ENCODE measurements around the gene POTEB.
"Not testable (repeated sequence)": the region's sequence is repeated elsewhere in the genome, so short reads cannot be mapped to it uniquely, and the experiment has no call there.

The POTEB gene

DNA sequence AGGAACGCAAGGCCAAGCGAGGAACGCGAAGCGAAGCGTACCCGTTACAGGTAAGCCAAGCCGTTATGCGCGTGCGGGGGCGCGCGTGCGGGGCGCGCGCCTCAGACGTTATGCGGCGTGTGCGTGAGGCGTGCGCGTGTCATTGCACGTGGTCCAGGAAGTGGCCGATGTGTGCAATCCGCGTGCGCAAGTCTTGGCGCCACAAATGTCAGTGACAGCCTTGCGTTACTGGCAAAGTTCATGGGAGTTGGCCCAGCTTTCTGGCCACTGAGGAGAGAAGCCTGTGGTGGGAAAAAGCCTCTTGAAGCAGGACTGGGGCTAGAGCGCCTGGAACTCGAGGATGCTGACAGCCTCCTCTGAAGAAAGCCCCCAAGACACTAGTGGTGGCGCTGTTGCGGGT is at the start of gene POTEB:
TSS of gene POTEB (minus strand) at position 101 of the 400 bp plus-strand sequence. CDS start 489 bp downstream, outside the sequence.
- not testable (repeated sequence) for DNase-seq

DNA sequence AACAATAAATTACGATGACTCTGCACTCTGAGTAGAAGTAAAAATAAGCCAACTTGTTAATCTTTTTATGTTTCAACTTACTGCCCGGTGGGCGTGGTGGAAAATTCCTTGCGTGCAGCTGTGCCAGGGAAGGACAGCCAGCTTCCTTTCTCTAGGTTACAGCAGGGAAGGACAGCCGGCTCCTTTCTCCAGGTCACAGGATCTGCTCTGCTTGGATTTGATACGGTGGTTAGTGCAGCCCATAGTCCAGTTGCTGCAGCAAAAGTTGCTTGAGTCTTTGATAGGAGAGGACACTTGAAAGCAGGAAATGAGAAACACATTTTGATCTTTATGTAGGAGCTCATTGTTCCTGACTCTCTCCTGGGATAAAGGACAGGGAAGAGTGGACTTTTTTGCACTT is 13.4 kb upstream of the POTEB start:
- not testable (repeated sequence) for DNase-seq

DNA sequence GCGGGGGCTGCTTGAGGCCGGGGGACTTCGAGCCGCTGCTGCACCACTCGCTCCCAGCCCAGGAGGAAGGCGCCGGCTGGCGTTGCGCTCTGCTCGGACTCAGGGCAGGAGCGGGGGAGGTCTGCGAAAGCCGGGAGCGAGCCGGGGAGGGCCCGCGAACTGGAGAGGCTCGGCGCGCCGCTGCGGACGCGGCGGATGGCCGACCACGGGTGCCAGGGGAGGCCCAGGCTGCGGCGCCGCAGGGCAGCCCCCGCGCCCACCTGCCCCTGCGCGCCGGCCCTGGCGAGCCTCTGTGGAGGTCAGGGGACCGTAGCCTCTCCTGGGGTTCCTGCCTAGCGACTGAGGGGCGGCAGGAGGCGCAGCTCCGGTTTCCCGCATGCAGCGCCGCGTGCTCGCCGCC is 12.0 kb upstream of the POTEB start:
- DNase-seq: not testable (repeated sequence)

DNA sequence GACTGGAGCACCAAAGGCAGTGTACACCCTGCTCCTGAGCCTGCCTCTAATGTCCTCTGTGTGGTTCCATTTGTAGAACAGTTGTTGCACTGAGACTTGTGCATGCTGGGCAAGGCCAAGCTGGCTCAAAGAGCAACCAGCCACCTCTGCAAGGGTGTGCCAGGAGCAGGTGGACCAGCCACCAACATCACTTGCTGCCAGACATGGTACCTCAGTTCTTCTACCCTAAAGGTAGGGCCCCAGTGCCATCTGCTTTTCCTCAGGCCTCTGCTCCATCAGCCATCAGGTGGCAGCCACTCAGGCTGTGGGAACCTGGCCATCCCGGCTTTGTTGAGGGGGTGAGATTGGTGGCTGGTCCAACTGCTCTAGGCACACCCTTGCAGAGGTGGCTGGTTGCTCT is 38.7 kb downstream of the POTEB start:
- DNase-seq: not testable (repeated sequence)
